Stimulated activated CD8-positive, alpha-beta memory T cell treated with anti-CD3 and anti-CD28 coated beads, Interleukin-12 subunit alpha, Interleukin-12 subunit beta, amount 100 ng/mL, for 24 hours (primary cell): ENCODE data around the gene GRM4.

Source experiments
- DNase-seq: peaks from one replicate; pipeline ENCODE4 v3.0.0-alpha.2; 2020; ENCODE audit errors: extremely low read depth

The GRM4 gene

DNA sequence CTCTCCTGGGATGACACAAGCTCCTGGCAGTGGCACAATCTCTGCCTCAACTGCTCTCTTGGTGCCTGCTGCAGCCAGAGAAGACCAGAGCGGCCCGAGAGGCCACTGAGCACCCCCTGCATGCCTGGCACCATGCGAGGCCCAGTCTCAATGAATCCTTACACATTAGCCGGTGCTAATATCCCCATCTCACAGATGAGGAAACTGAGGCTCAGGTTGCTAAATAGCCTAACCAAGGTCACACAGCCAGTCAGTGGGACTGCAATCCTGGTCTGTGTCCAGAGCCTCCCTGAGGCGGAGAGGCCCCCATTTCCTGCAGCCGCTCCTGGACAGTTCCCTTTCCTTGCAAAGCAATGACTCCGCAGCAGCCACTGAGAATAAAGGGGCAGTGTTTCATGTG, 81.2 kb downstream of the GRM4 start:
- DNase-seq = no peak

DNA sequence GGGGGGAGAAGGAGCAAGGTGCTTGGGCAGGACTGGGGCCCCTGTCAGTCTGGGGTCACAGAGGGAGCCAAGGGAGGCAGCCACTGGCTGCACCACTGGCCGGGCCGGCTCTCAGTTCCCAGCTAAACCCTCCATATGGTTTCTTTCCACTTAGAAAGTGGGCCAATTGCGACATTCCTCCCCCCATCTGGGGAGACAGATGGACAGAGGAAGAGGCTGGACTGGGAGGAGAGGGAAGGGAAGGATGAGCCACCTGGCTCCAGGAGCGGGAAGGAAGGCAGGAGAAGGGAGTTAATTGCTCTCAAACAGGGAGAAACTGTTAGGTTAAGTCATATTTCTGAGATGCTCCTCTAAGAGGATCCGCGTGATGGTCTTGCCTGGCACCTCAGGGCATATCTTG, 82.2 kb downstream of the GRM4 start:
- no peak for DNase-seq

DNA sequence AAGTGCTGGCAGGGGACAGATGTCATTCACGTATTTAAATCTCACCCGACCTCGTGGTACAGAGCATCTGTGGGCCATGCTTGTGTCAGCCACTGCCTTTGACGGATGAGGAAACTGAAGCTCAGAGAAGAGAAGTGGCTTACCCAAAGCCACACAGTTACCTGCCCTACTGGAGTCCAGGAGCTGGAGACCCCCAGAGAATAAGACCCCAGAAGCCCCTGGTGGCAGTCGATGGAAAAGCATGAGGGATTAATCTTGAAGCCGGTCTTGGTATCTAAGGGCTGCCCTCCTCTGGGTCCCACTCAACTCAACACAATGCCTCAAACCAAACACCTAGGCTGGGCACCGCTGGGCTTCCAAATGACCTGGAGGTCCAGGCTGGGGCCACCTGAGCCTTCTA, 83.1 kb downstream of the GRM4 start:
- DNase-seq = no peak

DNA sequence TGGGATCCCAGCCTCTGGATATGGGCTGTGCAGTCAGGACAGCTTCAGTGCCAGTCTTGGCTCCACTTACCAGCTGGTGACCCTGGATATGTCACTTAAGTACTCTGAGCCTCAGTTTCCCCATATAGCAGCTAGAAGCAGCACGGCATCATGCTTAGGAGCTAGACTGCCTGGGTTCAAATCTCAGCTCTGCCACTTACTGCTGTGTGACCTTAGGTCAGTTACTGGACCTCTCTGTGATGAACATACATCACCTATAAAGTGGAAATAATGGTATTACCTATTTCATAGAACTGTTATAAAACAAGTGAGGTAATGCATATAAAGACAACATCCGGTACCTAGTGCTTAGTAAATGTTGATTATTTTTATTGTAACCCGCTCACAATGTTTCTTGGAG, 83.7 kb downstream of the GRM4 start:
- DNase-seq = no peak

DNA sequence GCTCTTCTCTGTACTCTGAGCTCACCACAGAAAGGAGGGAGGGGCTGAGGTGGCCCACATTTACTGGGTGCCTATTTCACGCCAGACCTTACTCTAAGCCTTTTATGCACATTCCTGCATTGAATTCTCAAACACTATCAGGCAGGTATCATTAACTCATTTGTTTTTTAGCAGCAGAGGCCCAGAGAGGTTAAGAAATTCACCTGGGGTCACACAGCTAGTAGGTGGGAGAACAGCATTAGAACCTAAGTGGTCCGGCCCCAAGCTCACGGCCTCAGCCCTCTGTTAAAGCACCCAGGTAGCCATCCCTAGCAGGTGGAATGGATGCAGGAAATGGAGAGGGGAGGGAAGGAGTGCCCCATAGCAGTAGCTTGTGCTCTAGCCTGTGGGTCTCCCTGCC, 84.5 kb downstream of the GRM4 start:
- DNase-seq = no peak

DNA sequence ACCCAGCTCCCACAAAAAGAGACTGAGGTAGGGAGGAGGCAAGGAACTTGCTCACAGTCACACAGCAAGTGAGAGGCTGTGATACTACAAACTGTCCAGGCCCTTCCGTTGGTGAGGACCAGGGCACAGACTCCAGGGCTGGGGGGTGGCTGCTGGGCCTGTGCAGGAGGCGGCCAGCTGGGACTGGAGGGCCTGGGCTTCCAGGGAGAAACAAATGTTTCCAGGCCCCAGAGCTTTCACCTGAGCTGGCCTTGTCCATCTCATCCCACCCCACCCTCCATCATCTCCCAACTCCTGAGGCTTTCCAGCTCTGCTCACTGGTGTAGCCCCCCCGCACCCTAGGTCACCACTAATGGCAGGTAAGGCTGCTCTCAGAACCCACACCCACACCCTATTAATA, 86.0 kb downstream of the GRM4 start:
- DNase-seq = no peak

DNA sequence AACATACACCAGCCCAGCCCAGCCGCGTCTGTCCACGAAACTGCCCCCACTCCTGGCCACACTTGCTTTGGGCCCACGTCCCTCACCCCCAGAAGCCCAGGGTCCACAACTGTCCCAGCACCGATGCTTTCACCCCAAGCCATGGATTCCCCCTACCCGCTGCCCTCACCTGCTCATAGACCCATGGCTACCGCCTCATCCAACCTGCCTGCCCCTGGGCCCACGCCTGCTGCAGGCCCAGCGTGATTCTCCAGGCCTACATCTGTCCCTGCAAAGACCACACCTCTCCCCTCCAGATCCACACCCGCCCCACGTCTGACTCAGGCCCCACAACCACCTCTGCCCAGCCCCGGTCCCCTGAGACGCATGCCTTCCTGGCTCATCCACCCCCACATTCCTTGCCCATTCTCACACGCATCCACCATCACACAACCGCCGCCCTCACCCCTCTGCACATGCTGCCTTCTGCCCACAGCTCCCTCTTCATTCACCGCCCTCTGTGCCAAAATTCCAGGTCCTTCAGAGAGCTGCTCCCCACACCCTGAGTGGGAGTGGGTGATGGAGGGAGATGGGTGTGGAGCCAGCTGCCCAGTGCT, 86.7 kb downstream of the GRM4 start:
- DNase-seq = no peak

DNA sequence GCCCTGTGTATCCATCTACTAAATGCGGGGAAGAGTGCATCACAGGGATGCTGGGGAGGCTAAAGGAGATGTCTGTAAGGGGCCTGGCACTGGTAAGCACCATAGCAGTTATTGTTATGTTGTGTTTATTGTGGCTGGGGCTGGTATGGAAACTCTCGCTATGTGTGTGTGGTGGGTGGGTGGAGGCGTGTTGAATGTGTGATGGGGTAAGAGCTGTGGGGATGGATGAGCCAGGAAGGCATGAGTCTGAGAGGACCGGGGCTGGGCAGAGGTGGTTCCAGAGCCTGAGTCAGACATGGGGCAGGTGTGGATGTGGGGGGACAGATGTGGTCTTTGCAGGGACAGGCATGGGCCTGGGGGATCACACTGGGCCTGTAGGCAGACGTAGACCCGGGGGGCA, 88.1 kb downstream of the GRM4 start:
- DNase-seq = no peak

DNA sequence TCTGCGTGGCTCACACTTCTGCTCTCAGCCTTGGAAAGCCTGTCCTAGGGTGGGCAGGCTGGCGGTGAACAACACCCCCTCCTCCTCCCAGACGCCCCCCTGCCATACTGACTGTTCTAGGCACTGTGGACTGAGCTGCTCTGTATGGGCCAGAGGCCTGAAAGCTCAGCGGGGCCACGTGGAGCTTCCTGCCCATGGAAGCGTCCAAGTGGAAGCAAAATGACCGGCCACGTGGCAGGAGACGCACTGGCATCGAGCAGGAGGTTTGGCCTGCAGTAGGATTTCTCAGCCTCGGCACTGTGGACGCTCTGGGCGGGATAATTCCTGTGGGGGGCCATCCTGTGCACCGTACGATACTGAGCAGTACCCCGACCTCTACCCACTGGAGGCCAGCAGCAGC, 88.7 kb downstream of the GRM4 start:
- DNase-seq = no peak

DNA sequence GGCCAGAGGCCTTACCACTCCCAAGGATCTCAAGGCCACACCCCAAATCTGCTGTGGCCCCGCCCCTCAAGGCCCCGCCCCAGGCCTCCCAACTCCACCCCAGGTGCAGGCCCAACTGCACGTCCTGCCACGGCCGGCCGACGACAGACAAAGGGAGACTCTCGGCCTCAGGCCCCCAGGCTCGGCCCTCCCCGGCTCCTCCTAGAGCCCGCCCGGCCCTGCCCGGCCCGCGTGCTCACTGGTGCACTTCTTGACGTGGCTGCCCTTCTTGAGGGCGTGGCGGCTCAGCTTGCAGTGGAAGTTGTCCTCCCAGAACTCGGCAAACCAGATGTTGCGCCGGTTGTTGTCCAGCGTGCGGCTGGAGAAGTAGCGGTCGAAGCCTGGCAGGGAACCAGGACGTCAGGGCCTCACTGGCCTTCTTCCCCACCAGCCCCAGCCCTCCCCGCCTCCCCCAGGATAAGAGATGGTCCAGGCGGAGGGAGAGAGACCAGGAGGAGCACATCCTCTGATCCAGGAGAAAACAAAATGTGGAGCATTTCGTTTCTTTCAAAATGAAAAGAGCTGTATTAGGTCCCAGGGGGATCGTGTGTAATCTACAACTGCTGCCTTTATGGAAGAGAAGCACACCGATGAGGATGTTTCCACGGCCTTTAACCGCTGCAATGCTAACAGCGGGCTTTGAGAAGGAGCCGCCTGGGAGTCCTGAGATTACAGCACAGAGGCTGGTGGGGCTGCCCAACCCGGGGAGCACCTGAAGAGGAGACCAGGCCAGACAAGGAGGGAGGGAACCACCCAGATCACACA, 89.4 kb downstream of the GRM4 start:
- DNase-seq = no peak

DNA sequence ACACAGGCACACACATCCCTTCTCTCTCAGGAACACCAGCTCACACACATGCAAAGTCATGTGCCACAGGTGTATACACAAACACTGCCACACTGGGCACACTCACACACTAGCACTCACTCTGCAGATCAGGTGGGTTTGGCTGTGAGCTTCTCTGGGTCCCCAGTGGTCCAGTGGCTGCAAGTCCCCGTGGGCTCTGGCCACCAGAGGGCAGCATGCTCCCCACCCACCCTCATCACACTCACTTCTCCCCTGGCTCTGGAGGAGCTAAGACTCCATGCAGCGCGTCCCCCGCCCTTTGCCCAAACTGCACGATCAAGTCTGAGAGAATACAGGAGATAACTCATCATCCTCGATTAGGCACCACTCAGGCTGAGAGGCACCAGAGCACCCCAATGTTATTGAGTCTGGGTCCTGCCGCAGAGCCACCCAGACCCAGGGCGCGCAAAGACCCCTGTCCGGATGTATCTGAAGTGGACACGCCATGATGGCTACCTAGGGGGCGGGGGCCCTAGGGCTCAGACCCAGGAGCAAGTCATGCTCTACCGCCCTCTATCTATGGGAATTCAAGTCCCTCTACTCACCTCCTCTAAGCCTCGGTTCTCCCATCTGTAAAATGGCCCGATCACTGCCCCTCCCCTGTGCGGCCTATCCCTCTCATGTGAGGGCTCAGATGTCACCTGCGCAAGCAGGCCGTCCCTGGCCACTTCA, 90.5 kb downstream of the GRM4 start:
- DNase-seq = peak; percentile 15

DNA sequence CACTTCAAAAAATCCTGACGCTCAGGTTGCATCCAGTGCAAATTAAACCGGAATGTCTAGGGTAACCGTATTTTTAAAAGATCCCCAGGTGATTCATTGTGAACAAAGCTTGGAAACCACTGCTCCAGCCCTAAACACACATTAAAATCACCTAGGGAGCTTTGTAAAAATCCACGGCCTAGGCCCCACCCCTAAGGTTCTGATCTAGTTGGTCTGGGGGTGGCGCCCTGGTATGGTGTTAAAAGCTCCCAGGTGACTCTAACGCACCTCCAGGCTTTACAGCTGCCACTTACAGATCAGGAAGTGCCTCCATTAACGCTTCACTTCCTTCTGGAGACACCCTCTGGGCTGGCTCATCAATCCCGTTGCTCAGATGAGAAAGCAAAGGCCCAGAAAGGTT, 92.2 kb downstream of the GRM4 start:
- no peak for DNase-seq

DNA sequence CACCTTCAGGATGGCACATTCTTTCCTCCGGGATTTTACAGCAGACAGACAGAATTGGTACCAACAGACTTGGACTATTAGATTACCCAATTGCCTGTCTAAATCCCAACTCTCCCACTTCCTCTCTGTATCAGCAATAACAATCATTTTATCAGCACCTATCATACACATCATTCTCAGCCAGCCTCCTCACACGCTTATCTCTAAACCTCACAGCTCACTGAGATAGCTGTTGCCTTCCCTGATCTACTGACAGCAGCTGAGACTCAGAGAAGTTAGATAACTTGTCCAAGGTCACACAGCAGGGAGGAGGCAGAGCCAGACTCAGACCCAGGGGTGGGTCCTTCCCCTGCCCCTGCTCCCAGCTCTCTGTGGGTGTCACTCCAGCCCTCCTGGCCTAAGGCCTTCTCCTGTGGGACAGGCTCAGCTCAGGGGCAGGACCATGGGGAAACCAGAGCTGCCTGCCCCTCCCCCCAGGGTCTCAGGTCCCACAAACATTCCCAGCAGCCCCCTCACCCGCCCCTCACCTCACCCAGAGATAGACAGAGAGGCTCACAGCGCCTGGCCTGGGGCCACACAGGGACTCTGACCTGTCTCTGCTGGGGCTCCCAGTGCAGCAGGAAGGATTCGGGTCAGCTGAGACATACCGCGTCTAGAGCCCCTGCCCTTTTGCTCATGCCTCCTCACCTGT, 92.8 kb downstream of the GRM4 start:
- no peak for DNase-seq

DNA sequence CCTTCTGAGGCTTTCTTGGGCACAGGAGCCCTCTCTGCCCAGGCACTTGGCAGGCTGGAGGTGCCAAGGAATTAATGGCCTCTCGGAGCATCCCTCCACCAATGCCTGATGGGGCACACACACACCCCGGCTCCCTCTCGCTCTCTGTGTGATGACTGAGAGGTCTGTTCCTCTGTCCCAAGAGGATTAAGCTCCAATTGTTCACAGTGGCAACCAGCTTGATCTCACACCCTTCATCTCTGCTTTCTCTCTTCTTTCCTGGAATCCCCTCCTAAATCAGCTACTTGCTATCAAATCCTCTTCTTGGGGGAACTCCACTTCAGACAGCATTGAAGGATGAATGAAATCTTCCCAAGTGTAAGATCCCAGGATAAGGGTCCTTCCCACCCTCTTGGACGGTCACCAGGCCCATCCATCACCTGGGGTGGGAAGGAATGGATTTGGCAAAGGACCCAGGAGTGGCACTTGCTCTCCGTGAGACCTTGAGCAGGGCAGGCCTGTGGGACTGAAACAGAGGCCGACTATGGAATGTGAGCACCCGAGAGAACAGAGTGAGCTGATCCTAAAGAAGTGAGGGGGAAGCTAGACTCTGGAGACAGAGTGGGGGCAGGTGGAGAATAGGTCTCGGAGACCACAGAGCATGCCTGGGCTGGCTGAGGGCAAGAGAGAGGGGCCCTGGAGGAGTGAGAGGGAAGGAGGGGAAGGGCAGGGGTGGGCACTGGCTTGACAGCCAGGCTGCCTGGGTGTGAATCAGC, 93.6 kb downstream of the GRM4 start:
- DNase-seq = no peak

DNA sequence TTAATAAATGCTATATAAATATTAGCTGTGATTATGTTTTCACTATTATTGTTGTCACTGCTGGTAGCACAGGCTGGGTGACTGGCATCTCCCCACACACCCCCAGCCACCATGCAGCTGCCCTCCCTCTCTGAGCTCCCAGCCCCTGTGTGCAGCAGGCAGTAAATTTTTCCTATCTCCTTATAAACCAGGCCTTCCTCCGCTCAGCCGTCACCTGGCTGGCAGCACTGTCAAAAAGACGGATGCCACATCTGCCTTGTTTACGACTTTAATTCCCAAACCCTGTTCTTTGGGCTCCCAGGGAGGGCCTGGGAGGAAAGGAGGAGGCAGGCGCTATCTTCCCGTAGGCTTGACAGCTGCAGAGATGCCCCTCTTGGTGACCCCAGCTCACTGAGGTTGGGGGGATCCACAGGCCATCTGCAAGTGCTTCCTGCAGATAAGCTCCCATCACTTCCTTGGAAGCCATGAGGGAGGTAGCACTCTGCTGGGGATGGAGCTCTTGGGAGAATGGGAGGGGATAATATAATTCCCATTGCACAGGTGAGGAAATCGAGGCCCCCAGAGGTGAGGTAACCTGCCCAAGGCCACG, 94.5 kb downstream of the GRM4 start:
- no peak for DNase-seq

DNA sequence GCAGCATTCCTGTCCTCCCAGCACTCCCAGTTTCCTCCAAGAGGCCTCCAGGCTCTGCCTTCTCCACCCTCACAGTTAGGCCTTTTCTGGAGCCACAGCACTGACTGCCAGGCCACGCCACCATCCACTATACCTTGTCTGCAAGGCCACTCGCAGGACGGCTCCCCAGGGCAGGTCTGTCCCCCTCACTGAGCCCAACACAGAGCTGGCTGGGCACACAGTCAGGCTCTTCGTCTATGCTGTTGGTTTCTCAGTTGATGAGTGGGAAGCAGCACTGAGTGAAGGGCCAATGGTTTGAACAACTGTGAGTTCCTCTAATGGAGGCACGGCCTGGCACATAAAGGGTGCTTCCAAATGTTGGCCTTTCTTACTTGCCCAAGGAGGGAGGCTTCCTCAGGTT, 95.2 kb downstream of the GRM4 start:
- no peak for DNase-seq

DNA sequence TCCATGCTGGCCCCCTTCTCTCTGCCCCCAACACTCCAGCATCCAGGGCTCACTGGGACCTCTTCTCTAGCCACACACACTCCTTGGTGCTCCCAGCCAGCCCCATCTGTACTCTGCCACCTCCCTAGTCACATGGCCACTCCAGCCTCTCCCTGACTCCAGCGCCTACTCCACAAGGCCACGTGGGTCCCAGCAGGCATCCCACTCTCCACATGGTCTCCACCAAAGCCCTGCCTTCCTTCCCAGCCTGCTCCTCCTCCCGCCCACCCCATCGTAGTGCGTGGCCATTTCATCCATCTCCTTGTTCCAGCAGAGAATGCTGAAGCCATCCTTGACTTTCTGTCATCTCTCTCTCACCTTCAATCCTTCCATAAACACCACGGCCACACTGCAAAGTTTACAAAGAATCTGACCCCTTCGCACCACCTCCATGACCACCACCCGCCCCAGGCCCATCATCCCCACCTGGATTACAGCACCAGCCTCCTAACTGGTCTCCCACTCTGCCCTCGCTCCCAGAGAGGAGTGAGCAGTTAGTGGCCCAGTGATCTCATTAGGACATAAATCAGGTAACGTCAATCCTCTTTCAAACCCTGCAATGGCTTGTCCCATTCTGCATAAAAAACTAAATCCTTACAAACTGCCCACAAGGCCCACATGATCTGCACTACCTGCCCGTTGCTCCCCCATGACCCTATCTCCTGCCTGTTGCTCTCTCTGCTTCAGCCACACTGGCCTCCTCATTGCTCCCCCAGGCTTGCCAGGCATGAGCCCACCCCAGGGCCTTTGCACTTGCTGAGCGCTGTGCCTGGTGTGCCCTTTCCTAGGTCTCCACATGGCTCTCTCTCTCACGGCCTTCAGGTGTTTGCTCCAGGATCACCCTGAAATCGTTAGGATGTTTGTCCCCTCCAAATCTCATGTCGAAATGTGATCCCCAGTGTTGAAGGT, 96.2 kb downstream of the GRM4 start:
- no peak for DNase-seq

DNA sequence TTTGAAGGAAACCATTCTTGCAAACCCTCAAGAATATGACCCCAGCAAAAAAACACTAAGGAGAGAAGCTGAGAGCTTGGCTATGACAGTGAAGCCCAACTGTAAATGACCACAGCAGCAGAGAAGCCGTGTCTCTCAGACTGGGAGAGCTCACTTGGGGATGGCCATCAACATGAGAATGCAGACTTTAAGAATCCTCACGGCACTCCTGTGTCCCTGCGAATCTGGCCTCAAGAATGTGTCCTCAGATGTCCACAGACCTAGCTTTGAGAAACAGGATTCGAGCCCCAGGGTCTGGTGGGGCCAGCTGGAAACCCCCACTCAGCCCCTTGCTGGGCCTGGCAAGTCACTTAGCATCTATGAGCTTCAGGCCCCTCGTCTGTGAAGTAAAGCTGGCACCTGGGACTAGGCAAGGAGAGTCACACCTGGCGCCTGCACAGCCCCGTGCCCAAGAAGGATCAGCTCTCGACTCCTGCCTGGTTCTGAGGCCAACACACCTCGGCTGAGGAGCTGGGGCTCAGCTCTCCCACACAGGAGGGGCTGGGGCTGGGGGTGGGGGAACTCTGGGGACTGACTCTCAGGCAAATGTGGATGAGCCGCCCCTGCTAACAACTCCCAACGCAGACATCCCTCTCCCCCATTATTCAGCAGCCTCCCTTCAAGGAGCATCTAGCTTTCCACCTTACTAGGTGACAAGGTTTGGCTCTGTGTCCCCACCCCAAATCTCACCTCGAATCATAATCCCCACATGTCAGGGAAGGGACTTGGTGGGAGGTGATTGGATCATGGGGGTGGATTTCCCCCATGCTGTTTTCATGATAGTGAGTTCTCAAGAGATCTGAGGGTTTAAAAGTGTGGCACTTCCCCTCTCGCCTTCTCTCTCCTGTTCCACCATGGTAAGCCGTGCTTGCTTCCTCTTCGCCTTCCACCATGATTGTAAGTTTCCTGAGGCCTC, 97.7 kb downstream of the GRM4 start:
- no peak for DNase-seq

DNA sequence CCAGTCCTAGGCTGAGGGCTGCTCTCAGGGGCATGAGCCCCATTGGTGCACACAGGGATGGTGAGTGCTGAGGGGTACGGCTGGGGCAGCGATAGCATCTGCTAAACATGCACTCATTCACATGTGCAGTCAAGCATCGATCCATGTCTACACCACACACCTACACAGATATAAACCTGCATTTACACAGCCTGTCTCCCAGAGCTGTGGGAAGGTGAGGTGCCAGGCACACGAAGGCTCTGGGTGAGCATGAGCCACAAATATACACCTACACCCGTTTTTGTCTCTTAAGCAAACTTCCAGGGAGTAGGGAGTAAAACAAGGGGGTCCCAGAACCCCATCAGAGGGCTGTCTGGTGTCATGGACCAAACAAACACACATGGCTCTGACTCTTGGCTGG, 99.3 kb downstream of the GRM4 start:
- DNase-seq = no peak
